ENCODE results near the gene SMIM10L2A.

SMIM10L2A gene

DNA sequence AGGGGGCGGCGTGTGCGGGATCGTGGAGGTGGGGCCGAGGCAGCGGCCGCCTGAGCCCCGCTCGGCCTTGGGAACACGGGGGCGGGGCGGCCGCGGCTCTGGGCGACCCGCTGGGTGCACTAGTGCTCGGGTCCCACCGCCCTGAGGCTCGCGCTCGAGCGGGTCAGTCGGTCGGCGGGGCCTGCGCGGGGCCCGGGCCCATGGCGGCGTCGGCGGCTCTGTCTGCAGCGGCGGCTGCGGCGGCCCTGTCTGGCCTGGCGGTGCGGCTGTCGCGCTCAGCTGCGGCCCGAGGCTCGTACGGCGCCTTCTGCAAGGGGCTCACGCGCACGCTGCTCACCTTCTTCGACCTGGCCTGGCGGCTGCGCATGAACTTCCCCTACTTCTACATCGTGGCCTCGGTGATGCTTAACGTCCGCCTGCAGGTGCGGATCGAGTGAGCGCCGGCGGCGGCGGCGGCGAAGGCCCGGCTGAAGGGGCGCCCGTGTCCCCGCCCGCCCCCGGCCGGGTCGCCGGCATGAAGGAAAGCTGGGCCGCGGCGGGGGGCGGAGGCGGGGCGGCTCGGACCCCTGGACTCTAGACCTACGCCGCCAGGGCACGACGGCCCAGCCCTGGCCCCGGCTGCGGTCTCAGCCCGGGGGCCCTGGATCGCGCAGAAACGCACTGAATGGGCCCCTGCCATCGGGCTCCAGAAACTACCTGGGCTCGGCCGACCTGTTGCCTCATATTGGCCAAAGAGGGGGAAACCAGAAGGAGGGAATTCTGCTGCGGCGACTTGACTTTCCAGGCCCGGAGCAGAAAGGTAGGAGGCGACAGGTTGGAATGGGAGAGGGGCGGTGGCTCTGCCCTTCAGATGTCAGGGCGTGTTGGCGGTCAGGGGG lies at the start of gene SMIM10L2A:
Gene SMIM10L2A (plus strand): TSS at position 13 of the 878 bp plus-strand sequence. CDS start 188 bp downstream, at position 201.
- no peak within 1 kb of the TSS for H3K27ac ChIP-seq
- TF ChIP-seq, protein P1, sequence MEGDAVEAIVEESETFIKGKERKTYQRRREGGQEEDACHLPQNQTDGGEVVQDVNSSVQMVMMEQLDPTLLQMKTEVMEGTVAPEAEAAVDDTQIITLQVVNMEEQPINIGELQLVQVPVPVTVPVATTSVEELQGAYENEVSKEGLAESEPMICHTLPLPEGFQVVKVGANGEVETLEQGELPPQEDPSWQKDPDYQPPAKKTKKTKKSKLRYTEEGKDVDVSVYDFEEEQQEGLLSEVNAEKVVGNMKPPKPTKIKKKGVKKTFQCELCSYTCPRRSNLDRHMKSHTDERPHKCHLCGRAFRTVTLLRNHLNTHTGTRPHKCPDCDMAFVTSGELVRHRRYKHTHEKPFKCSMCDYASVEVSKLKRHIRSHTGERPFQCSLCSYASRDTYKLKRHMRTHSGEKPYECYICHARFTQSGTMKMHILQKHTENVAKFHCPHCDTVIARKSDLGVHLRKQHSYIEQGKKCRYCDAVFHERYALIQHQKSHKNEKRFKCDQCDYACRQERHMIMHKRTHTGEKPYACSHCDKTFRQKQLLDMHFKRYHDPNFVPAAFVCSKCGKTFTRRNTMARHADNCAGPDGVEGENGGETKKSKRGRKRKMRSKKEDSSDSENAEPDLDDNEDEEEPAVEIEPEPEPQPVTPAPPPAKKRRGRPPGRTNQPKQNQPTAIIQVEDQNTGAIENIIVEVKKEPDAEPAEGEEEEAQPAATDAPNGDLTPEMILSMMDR (conservative IDR thresholded peaks at IDR 0.05; ENCODE audit: low read depth, low read length): no peak
- no peaks in the 10 kb centered on the region for H3K79me2 ChIP-seq (ENCODE audit: insufficient read depth, low read depth)
- H4K20me1 ChIP-seq (ENCODE audit: insufficient read depth): no peaks in the 10 kb centered on the region
- no peak within 1 kb of the TSS for H3K4me3 ChIP-seq (IDR thresholded peaks at IDR 0.05; ENCODE audit: insufficient read depth, low read depth, low read length)
- peak within 1 kb of the TSS; percentile 76 for H2AFZ ChIP-seq (ENCODE audit: low read depth)
- H3K4me1 ChIP-seq (ENCODE audit: low read depth, poor library complexity, severe bottlenecking): no peaks in the 10 kb centered on the region
- H3K9ac ChIP-seq: no peak within 1 kb of the TSS
- H3K4me2 ChIP-seq: peak within 1 kb of the TSS; percentile 21; the same call in 1 of the 2 replicates
- H3K36me3 ChIP-seq (ENCODE audit: insufficient read depth): no peaks in the 10 kb centered on the region
- H3K27me3 ChIP-seq (ENCODE audit: insufficient read depth, low read depth): no peaks in the 10 kb centered on the region

DNA sequence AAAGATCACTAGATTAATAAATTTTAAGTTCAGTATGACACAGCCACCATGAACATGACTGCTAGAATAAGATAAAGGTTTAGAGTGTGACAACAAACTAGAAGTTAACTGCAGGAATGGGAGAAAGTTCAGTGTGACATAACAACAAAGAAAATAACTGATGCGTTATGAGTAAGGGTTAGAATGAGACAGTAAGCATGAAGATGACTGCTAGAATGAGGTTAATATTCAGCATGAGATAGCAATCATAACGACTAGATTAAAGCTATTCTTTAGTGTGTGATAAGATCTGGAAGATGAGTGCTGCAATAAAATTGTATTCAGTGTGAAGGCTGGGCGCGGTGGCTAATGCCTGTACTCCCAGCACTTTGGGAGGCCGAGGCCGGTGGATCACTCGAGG lies 48.4 kb upstream of the SMIM10L2A start:
- H3K27me3 ChIP-seq (ENCODE audit: insufficient read depth, low read depth): no peaks in the 10 kb centered on the region
- H3K36me3 ChIP-seq (ENCODE audit: insufficient read depth): no peaks in the 10 kb centered on the region
- H4K20me1 ChIP-seq (ENCODE audit: insufficient read depth): no peaks in the 10 kb centered on the region
- H3K4me2 ChIP-seq: no peak overlapping the region
- no peak overlapping the region for H3K4me3 ChIP-seq (IDR thresholded peaks at IDR 0.05; ENCODE audit: insufficient read depth, low read depth, low read length)
- no peaks in the 10 kb centered on the region for H3K4me1 ChIP-seq (ENCODE audit: low read depth, poor library complexity, severe bottlenecking)
- TF ChIP-seq, protein P1 (conservative IDR thresholded peaks at IDR 0.05; ENCODE audit: low read depth, low read length): no peak
- no peak overlapping the region for H3K27ac ChIP-seq
- H3K9ac ChIP-seq: no peak overlapping the region
- no peak overlapping the region for H2AFZ ChIP-seq (ENCODE audit: low read depth)
- H3K79me2 ChIP-seq (ENCODE audit: insufficient read depth, low read depth): no peaks in the 10 kb centered on the region

DNA sequence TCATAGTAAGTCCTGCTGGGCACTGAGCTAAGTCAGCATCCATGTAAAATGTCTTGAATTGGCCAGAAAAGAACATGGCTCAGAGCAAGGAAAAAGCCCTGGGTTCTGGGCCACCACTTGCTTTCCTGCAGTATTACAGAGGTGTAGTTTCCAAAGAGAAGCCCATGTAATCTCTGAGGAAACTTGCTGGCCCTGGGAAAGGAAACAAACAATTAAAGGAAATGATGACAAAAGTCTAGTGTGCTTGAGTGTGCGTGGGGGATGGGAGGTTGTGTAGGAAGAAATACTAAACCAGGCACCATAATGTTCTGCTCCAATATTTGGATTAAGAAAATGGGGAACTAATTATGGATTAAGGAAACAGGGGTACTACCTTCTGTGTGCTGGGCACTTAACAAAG lies 39.5 kb upstream of the SMIM10L2A start:
- Histone ChIP-seq H3K9ac (no peak overlapping the region), H3K27ac (no peak overlapping the region), H4K20me1 (ENCODE audit: insufficient read depth) (no peaks in the 10 kb centered on the region), H3K4me3 (IDR thresholded peaks at IDR 0.05; ENCODE audit: insufficient read depth, low read depth, low read length) (no peak overlapping the region), H3K4me2 (no peak overlapping the region), H3K36me3 (ENCODE audit: insufficient read depth) (no peaks in the 10 kb centered on the region), H3K4me1 (ENCODE audit: low read depth, poor library complexity, severe bottlenecking) (no peaks in the 10 kb centered on the region), H3K79me2 (ENCODE audit: insufficient read depth, low read depth) (no peaks in the 10 kb centered on the region), H3K27me3 (ENCODE audit: insufficient read depth, low read depth) (no peaks in the 10 kb centered on the region), H2AFZ (ENCODE audit: low read depth) (no peak overlapping the region)
- TF ChIP-seq, protein P1 (conservative IDR thresholded peaks at IDR 0.05; ENCODE audit: low read depth, low read length): no peak

DNA sequence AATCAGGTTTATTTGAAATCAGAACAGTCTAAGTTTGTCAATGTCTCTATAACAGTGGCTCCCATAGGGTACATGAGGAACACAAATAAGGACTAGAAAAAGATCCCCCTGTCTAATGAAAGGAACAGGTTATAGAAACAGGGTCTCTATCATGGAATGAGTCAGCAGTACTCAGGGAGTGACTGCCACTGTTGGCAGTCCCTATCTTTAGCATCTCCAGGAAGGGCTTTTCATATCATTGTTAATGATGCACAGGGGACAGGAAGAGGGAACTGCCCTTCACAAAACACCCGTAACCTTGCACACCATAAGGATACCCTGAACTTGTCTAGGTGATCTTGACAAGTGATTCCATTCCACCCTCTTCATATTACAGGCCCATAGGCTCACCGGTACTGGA lies 38.5 kb upstream of the SMIM10L2A start:
- H3K79me2 ChIP-seq (ENCODE audit: insufficient read depth, low read depth): no peaks in the 10 kb centered on the region
- no peaks in the 10 kb centered on the region for H4K20me1 ChIP-seq (ENCODE audit: insufficient read depth)
- no peaks in the 10 kb centered on the region for H3K36me3 ChIP-seq (ENCODE audit: insufficient read depth)
- H3K4me1 ChIP-seq (ENCODE audit: low read depth, poor library complexity, severe bottlenecking): no peaks in the 10 kb centered on the region
- TF ChIP-seq, protein P1 (conservative IDR thresholded peaks at IDR 0.05; ENCODE audit: low read depth, low read length): no peak
- H3K4me3 ChIP-seq (IDR thresholded peaks at IDR 0.05; ENCODE audit: insufficient read depth, low read depth, low read length): no peak overlapping the region
- H3K4me2 ChIP-seq: no peak overlapping the region
- no peak overlapping the region for H3K27ac ChIP-seq
- no peaks in the 10 kb centered on the region for H3K27me3 ChIP-seq (ENCODE audit: insufficient read depth, low read depth)
- no peak overlapping the region for H2AFZ ChIP-seq (ENCODE audit: low read depth)
- no peak overlapping the region for H3K9ac ChIP-seq

Measured in KMS-11 (cell line).